Activated CD4-positive, alpha-beta T cell treated with anti-CD3 and anti-CD28 coated beads, Interleukin-2, amount 10 ng/mL, durations not matched to agents 24 days and 14 days (primary cell): ENCODE data around the gene STX16. TPM values are rescaled to one million over a fixed set of nuclear protein-coding genes. Genes with fewer than 3 reads are reported as not detected.
"Not testable (repeated sequence)": the region's sequence is repeated elsewhere in the genome, so short reads cannot be mapped to it uniquely, and the experiment has no call there.

Source experiments
- DNase-seq: peaks from one replicate; pipeline ENCODE4 v3.0.0; 2022
- H3K27ac Mint-ChIP-seq: one replicate; pipeline ENCODE4 v1.8.0; 2022; ENCODE audit warnings: mild to moderate bottlenecking, mixed read lengths
- H3K27me3 Mint-ChIP-seq: one replicate; pipeline ENCODE4 v1.8.0; 2022; ENCODE audit warnings: mixed read lengths
- H3K36me3 Mint-ChIP-seq: one replicate; pipeline ENCODE4 v1.8.0; 2022; ENCODE audit warnings: low read depth, mild to moderate bottlenecking, mixed read lengths
- H3K4me1 Mint-ChIP-seq: one replicate; pipeline ENCODE4 v1.8.0; 2021; ENCODE audit warnings: mixed read lengths
- H3K4me3 Mint-ChIP-seq: one replicate; pipeline ENCODE4 v1.8.0; 2022; ENCODE audit warnings: mild to moderate bottlenecking, moderate library complexity, mixed read lengths
- H3K9me3 Mint-ChIP-seq: one replicate; pipeline ENCODE4 v1.8.0; 2021; ENCODE audit warnings: mixed read lengths
- intact Hi-C: fragments of 100-400 bp; cut with micrococcal nuclease; formaldehyde crosslinking; loops from one replicate; pipeline ENCODE4 v1.15.1; 2023
- total RNA-seq: library from RNA; stranded (reverse); gene quantifications from 2 replicates; pipeline ENCODE4 v1.2.3, GENCODE V29; 2022

STX16 gene
- total RNA-seq, 1 donor from 2014 or later: 110 TPM

GRCh38 chr20:58718121-58718563 is 67.1 kb downstream of the STX16 start:
- intact Hi-C loops: no loop called here
- H3K27ac Mint-ChIP-seq: no peak overlapping the region
- peaks cover 20% of the 10 kb centered on the region for H3K27me3 Mint-ChIP-seq
- no peaks in the 10 kb centered on the region for H3K9me3 Mint-ChIP-seq
- H3K4me3 Mint-ChIP-seq: no peak overlapping the region
- no peaks in the 10 kb centered on the region for H3K36me3 Mint-ChIP-seq
- H3K4me1 Mint-ChIP-seq: no peaks in the 10 kb centered on the region
- peak; percentile 52 for DNase-seq

GRCh38 chr20:58718729-58719128 is 67.6 kb downstream of the STX16 start:
- H3K4me3 Mint-ChIP-seq: no peak overlapping the region
- H3K27me3 Mint-ChIP-seq: peaks cover 26% of the 10 kb centered on the region
- no peaks in the 10 kb centered on the region for H3K9me3 Mint-ChIP-seq
- H3K36me3 Mint-ChIP-seq: no peaks in the 10 kb centered on the region
- no peak overlapping the region for H3K27ac Mint-ChIP-seq
- intact Hi-C loops: no loop called here
- no peak for DNase-seq
- no peaks in the 10 kb centered on the region for H3K4me1 Mint-ChIP-seq

DNA sequence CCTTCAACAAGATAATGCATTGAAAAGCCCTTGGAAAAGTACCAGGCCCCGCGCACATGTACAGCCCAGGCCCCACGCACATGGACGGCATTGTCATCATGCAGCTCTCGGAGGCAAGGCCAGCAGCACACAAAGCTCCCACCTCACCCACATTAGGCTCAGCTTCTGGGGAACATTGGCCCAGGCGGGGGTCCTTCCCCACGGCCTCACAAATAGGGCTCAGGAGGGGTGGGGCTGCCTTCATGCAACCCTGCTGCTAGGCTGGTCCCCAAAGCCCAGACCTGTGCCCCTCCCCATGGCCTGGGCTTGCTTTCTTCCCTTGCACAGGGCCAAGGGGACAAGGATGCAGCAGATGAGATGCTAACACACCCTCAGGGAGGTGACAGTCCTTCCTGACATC is 68.2 kb downstream of the STX16 start:
- Mint-ChIP-seq H3K36me3 (no peaks in the 10 kb centered on the region), H3K27me3 (peaks cover 31% of the 10 kb centered on the region), H3K9me3 (peaks cover under 1% of the 10 kb centered on the region), H3K4me3 (no peak overlapping the region), H3K4me1 (no peaks in the 10 kb centered on the region), H3K27ac (no peak overlapping the region)
- peak; percentile 49 for DNase-seq
- intact Hi-C loops: no loop called here

DNA sequence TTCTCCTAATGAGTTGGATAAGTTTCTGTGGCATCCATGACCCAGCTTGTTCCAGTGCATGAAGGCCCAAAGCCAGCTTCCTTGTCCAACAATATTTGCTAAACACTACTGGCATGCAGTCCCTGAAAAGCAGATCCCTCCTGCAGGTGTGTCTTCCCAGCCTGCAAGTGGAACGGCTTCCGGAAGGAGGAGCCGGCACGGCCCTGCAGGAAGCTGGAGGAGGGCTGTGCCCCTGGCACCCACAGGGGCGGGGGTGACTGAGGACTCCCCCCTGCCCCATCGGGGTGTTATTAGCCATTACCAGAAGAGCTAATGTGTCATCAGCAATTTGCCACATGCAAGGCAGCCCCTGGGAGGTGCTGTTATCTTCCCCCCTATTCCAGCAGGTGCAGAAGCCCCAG is 68.9 kb downstream of the STX16 start:
- no peak for DNase-seq
- peaks cover 8% of the 10 kb centered on the region for H3K9me3 Mint-ChIP-seq
- H3K27me3 Mint-ChIP-seq: peaks cover 38% of the 10 kb centered on the region
- H3K27ac Mint-ChIP-seq: no peak overlapping the region
- intact Hi-C loops: no loop called here
- no peak overlapping the region for H3K4me3 Mint-ChIP-seq
- H3K4me1 Mint-ChIP-seq: no peaks in the 10 kb centered on the region
- no peaks in the 10 kb centered on the region for H3K36me3 Mint-ChIP-seq

- peaks cover 8% of the 10 kb centered on the region for H3K9me3 Mint-ChIP-seq
Observed at GRCh38 chr20:58720890-58721289, 69.8 kb downstream of the STX16 start.

GRCh38 chr20:58721951-58722778 is 71.1 kb downstream of the STX16 start:
- peaks cover 8% of the 10 kb centered on the region for H3K9me3 Mint-ChIP-seq
- no peaks in the 10 kb centered on the region for H3K4me1 Mint-ChIP-seq
- no peaks in the 10 kb centered on the region for H3K36me3 Mint-ChIP-seq
- no peak overlapping the region for H3K27ac Mint-ChIP-seq
- no peak overlapping the region for H3K4me3 Mint-ChIP-seq
- intact Hi-C loops: no loop called here
- H3K27me3 Mint-ChIP-seq: peaks cover 43% of the 10 kb centered on the region
- no peak for DNase-seq

More at GRCh38 chr20:58720890-58721289, 69.8 kb downstream of the STX16 start:
- no peak overlapping the region for H3K27ac Mint-ChIP-seq
- no peaks in the 10 kb centered on the region for H3K4me1 Mint-ChIP-seq
- H3K4me3 Mint-ChIP-seq: no peak overlapping the region
- H3K27me3 Mint-ChIP-seq: peaks cover 40% of the 10 kb centered on the region
- intact Hi-C loops: no loop called here
- no peaks in the 10 kb centered on the region for H3K36me3 Mint-ChIP-seq
- no peak for DNase-seq

- intact Hi-C loops: no loop called here
- Mint-ChIP-seq H3K36me3 (no peaks in the 10 kb centered on the region), H3K4me3 (no peak overlapping the region), H3K4me1 (no peaks in the 10 kb centered on the region), H3K9me3 (peaks cover 8% of the 10 kb centered on the region), H3K27ac (no peak overlapping the region), H3K27me3 (peaks cover 48% of the 10 kb centered on the region)
- DNase-seq: no peak
Observed at GRCh38 chr20:58722877-58723627, 72.0 kb downstream of the STX16 start.

- H3K4me1 Mint-ChIP-seq: no peaks in the 10 kb centered on the region
- H3K36me3 Mint-ChIP-seq: no peaks in the 10 kb centered on the region
- intact Hi-C loops: no loop called here
- peaks cover 49% of the 10 kb centered on the region for H3K27me3 Mint-ChIP-seq
- no peak overlapping the region for H3K4me3 Mint-ChIP-seq
- peaks cover 8% of the 10 kb centered on the region for H3K9me3 Mint-ChIP-seq
- no peak overlapping the region for H3K27ac Mint-ChIP-seq
- DNase-seq: no peak
Observed at GRCh38 chr20:58723628-58723984, 72.5 kb downstream of the STX16 start.

- H3K27ac Mint-ChIP-seq, DNase-seq, H3K36me3 Mint-ChIP-seq, H3K9me3 Mint-ChIP-seq, H3K4me1 Mint-ChIP-seq, H3K4me3 Mint-ChIP-seq, intact Hi-C loops: not testable (repeated sequence)
- peaks cover 53% of the 10 kb centered on the region for H3K27me3 Mint-ChIP-seq
Observed at GRCh38 chr20:58726156-58726555, 75.1 kb downstream of the STX16 start.

Other genes with a start within 250 kb of the STX16 start
- not detected in 2 replicates for gene APCDD1L, start 135.9 kb upstream of the STX16 start, total RNA-seq
- 22.3 and 23.1 TPM in 2 replicates for gene NPEPL1, start 41.5 kb downstream of the STX16 start, total RNA-seq
- gene GNAS-AS1, start 199.6 kb downstream of the STX16 start, total RNA-seq: 0.64 and 1.6 TPM in 2 replicates
- gene GNAS, start 201.4 kb downstream of the STX16 start, total RNA-seq: 500 and 523 TPM in 2 replicates